Measurements from ENCODE around the gene HOXC4.
"Not testable (repeated sequence)": the region's sequence is repeated elsewhere in the genome, so short reads cannot be mapped to it uniquely, and the experiment has no call there.

The HOXC4 gene

DNA sequence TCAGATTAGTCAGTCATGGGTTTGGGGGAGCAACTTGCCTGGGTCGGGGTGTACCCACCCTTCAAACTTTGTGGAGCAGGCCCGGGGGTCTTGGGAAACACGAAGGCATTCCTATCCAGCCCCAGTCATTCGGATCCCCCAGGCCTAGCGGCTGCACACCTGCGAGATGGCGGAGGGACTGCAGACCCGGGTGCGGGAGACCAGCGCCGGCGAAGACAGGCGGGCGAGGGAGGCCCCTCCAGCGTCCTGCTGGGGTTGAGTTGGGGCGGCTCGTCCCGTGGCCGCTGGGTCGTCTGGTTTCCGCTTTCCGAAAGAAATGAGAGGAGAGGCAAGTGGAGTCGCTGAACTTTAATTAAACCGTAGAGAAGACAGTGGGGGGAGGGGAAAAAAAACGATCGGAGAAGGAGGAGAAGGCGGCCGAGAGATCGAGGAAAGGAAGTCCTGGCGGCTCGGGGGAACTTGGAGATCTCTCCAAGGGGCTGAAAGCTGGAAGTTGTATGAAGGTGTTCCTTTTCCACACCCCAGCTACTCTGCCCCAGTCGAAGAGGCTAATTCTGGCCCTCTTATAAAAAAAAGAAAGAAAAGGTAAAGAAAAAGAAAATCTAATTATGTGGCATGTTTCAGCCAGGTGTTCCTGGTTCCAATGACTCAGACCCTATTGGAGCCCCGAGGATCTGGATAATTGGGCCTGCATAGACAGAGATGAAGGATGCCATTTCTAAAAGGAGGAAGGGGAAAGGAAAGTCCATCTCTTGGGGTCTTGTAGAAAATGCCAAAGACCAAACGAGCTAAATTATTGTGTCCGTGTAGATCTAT lies 28.2 kb downstream of the HOXC4 start:
- H3K9ac ChIP-seq (ENCODE audit: low read length) = peak overlapping the region; percentile 43
- H3K4me1 ChIP-seq (ENCODE audit: control insufficient read depth, insufficient read depth, low read length); H3K9me3 ChIP-seq (ENCODE audit: control insufficient read depth, low read length); H3K27me3 ChIP-seq (ENCODE audit: control insufficient read depth, insufficient read depth, low read length); H3K4me3 ChIP-seq (ENCODE audit: low read length); H3K36me3 ChIP-seq (ENCODE audit: control insufficient read depth, insufficient read depth, low read length): not testable (repeated sequence)

GRCh38 chr12:54082397-54082892 lies 28.8 kb downstream of the HOXC4 start:
- H3K9me3 ChIP-seq (ENCODE audit: control insufficient read depth, low read length) = no peaks in the 10 kb centered on the region
- H3K9ac ChIP-seq (ENCODE audit: low read length) = no peak overlapping the region
- H3K36me3 ChIP-seq (ENCODE audit: control insufficient read depth, insufficient read depth, low read length) = no peaks in the 10 kb centered on the region
- H3K27me3 ChIP-seq (ENCODE audit: control insufficient read depth, insufficient read depth, low read length) = no peaks in the 10 kb centered on the region
- H3K4me3 ChIP-seq (ENCODE audit: low read length) = no peak overlapping the region
- H3K4me1 ChIP-seq (ENCODE audit: control insufficient read depth, insufficient read depth, low read length) = peaks cover 6% of the 10 kb centered on the region

GRCh38 chr12:54088011-54088410 lies 34.4 kb downstream of the HOXC4 start:
- H3K9ac ChIP-seq (ENCODE audit: low read length); H3K36me3 ChIP-seq (ENCODE audit: control insufficient read depth, insufficient read depth, low read length); H3K27me3 ChIP-seq (ENCODE audit: control insufficient read depth, insufficient read depth, low read length); H3K4me3 ChIP-seq (ENCODE audit: low read length); H3K9me3 ChIP-seq (ENCODE audit: control insufficient read depth, low read length); H3K4me1 ChIP-seq (ENCODE audit: control insufficient read depth, insufficient read depth, low read length): not testable (repeated sequence)

- H3K9me3 ChIP-seq (ENCODE audit: control insufficient read depth, low read length); H3K4me3 ChIP-seq (ENCODE audit: low read length): not testable (repeated sequence)
Observed at GRCh38 chr12:54089465-54089864, 35.8 kb downstream of the HOXC4 start.

DNA sequence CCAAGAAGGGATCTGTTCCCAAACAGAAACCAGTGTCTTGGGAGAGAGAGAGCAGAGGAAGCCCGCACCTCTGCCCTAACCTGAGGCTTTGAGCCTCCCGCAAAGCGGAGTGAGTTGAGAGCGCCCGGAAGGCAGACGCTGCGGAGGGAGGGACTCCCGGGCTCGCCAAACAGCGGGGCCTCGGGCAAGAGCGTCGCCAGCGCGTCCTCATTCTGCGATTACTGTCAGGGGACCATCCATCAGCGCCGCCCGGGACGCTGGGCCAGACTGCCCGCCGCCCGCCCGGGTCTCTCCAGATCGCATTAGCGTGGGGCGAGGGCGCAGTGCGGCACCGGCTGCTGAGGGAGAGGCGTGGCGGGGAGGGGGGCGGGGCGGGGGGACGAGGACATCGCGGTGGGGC lies 36.7 kb downstream of the HOXC4 start:
- H3K4me3 ChIP-seq (ENCODE audit: low read length); H3K9me3 ChIP-seq (ENCODE audit: control insufficient read depth, low read length); H3K27me3 ChIP-seq (ENCODE audit: control insufficient read depth, insufficient read depth, low read length); H3K4me1 ChIP-seq (ENCODE audit: control insufficient read depth, insufficient read depth, low read length); H3K36me3 ChIP-seq (ENCODE audit: control insufficient read depth, insufficient read depth, low read length); H3K9ac ChIP-seq (ENCODE audit: low read length): not testable (repeated sequence)

More at GRCh38 chr12:54089465-54089864, 35.8 kb downstream of the HOXC4 start:
- not testable (repeated sequence) for H3K27me3 ChIP-seq (ENCODE audit: control insufficient read depth, insufficient read depth, low read length); H3K4me1 ChIP-seq (ENCODE audit: control insufficient read depth, insufficient read depth, low read length); H3K9ac ChIP-seq (ENCODE audit: low read length); H3K36me3 ChIP-seq (ENCODE audit: control insufficient read depth, insufficient read depth, low read length)

DNA sequence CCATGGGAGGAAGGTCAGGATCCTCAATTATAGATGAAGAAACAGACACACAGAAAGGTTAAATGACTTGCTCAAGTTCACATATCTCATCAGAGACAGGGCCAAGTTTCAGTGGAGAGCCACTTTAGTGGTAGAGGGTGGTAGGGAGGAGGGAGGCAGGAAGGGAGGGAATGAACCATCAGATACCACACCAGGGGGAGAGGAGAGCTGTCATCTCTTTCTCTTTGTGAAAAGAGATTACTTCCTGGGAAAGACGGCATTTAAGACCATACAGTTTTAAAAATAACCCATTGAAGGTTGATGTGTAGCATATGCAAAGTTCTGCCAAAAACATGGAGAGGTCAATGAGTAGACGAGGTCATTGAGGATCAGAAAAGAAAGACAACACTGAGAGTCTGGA lies 39.3 kb downstream of the HOXC4 start:
- H3K9me3 ChIP-seq (ENCODE audit: control insufficient read depth, low read length); H3K36me3 ChIP-seq (ENCODE audit: control insufficient read depth, insufficient read depth, low read length); H3K4me1 ChIP-seq (ENCODE audit: control insufficient read depth, insufficient read depth, low read length); H3K9ac ChIP-seq (ENCODE audit: low read length); H3K4me3 ChIP-seq (ENCODE audit: low read length); H3K27me3 ChIP-seq (ENCODE audit: control insufficient read depth, insufficient read depth, low read length): not testable (repeated sequence)

GRCh38 chr12:54095928-54096327 lies 42.3 kb downstream of the HOXC4 start:
- H3K27me3 ChIP-seq (ENCODE audit: control insufficient read depth, insufficient read depth, low read length); H3K9ac ChIP-seq (ENCODE audit: low read length); H3K4me1 ChIP-seq (ENCODE audit: control insufficient read depth, insufficient read depth, low read length); H3K36me3 ChIP-seq (ENCODE audit: control insufficient read depth, insufficient read depth, low read length); H3K9me3 ChIP-seq (ENCODE audit: control insufficient read depth, low read length); H3K4me3 ChIP-seq (ENCODE audit: low read length): not testable (repeated sequence)

DNA sequence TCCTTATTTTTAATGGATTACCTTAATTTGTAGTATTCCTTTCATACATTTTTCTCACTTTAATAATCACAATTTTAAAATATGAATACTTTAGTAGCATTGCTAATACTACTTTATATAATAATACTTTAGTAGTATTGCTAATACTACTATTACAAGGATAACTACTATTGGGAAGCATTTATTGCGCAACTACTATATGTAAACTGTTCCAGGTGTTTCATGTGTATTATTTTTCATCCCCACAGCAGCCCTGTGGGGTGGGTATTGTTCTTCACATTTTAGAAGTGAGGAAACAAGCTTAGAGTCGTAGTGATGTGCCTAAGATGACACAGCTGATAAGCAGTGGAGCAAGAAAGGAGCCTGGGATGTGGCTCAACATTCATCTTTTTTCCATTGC lies 45.0 kb downstream of the HOXC4 start:
- not testable (repeated sequence) for H3K27me3 ChIP-seq (ENCODE audit: control insufficient read depth, insufficient read depth, low read length); H3K9ac ChIP-seq (ENCODE audit: low read length); H3K4me3 ChIP-seq (ENCODE audit: low read length); H3K36me3 ChIP-seq (ENCODE audit: control insufficient read depth, insufficient read depth, low read length); H3K4me1 ChIP-seq (ENCODE audit: control insufficient read depth, insufficient read depth, low read length); H3K9me3 ChIP-seq (ENCODE audit: control insufficient read depth, low read length)

GRCh38 chr12:54100588-54100987 lies 47.0 kb downstream of the HOXC4 start:
- not testable (repeated sequence) for H3K36me3 ChIP-seq (ENCODE audit: control insufficient read depth, insufficient read depth, low read length); H3K9ac ChIP-seq (ENCODE audit: low read length); H3K4me1 ChIP-seq (ENCODE audit: control insufficient read depth, insufficient read depth, low read length); H3K9me3 ChIP-seq (ENCODE audit: control insufficient read depth, low read length); H3K4me3 ChIP-seq (ENCODE audit: low read length); H3K27me3 ChIP-seq (ENCODE audit: control insufficient read depth, insufficient read depth, low read length)

DNA sequence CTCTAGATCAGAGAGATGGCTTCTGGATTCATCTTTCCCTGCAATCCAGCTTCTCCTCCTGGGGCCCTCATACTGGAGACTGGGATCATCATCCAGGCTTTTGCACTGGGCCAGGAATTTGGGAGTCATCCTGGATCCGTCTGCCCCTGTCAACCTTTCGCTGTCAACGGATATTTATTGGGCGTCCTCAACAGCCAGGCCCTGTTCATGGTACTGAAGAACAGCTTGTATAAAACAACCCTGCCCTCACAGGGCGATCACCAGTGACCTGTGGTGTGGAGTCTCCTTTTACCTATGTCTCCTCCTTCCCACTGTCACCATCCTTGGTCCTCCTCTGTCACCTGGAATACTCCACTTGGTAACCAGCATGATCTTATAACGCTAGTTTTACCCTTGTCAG lies 48.6 kb downstream of the HOXC4 start:
- H3K27me3 ChIP-seq (ENCODE audit: control insufficient read depth, insufficient read depth, low read length) = peaks cover 13% of the 10 kb centered on the region
- not testable (repeated sequence) for H3K4me3 ChIP-seq (ENCODE audit: low read length); H3K36me3 ChIP-seq (ENCODE audit: control insufficient read depth, insufficient read depth, low read length); H3K9me3 ChIP-seq (ENCODE audit: control insufficient read depth, low read length); H3K4me1 ChIP-seq (ENCODE audit: control insufficient read depth, insufficient read depth, low read length); H3K9ac ChIP-seq (ENCODE audit: low read length)

GRCh38 chr12:54103827-54104226 lies 50.2 kb downstream of the HOXC4 start:
- H3K9me3 ChIP-seq (ENCODE audit: control insufficient read depth, low read length); H3K9ac ChIP-seq (ENCODE audit: low read length); H3K4me3 ChIP-seq (ENCODE audit: low read length); H3K4me1 ChIP-seq (ENCODE audit: control insufficient read depth, insufficient read depth, low read length); H3K36me3 ChIP-seq (ENCODE audit: control insufficient read depth, insufficient read depth, low read length): not testable (repeated sequence)
- H3K27me3 ChIP-seq (ENCODE audit: control insufficient read depth, insufficient read depth, low read length) = peaks cover 17% of the 10 kb centered on the region
